Cerebellar cortex (tissue), 1 donor: Measurements from ENCODE around the gene PDE6C.
"Not testable (repeated sequence)": the region's sequence is repeated elsewhere in the genome, so short reads cannot be mapped to it uniquely, and the experiment has no call there.

ENCODE experiments used
- DNase-seq: peaks from one replicate; pipeline ENCODE4 v3.0.0-alpha.2; 2015; ENCODE audit warnings: low spot score

PDE6C gene

DNA sequence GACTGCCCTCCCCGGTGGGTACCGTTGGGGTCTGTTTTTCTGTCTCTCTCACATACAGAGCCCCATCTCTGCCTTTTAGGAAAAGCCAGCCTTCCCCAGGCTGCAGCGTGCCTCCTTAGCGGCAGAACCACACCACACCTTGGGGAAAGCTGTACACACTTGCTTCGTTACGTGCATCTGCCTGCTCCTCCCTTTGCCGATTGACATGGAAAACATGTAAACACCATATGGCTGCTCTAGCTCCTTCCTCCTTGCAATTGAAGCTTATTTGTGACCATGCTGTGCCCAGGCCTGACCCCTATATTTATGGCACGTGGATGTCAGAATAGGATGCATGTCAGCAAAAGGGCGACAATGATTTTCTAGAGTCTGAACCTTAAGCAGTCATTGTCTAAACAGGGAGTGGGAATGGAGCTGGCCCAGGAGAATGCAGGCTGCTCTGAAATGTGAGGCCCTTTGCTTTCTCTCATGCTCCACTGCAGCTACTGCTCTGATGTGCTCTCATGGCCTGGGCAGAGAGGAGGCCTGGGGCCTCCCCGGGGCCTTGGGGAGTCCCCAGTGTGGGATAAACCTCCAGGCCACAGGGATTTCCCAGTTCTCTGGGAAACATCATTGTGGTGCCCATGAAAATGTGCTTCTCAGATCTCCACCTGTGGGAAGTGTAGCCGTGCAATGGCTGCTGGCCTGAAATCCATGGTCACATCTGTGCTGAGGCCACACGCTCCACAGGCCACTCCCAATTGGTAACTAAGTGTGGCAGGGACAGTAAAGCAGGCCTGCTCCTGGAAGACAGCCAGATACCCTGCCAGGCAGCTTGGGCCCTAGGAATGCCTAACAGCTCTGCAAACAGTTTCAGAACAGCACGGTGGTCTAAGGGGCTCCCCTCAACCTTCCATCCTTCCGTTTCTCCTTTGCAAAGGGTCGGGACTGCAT lies 18.6 kb downstream of the PDE6C start:
- peak; percentile 19 for DNase-seq

DNA sequence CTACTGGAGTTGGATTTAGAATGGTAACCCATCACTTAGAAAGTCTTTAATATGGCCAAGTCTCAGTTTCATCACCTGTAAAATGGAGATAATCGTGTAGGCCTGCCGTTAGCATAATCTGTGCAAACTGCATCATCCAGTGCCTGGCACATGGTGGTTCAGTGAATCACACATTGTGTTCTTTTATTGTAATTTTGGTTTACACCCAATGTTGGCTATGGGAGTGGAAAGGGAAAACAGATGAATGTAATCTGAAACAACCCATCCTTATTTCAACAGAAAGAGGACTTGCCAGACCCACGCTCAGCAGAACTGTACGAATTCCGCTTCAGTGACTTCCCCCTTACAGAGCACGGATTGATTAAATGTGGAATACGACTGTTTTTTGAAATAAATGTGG lies 27.5 kb downstream of the PDE6C start:
- no peak for DNase-seq

DNA sequence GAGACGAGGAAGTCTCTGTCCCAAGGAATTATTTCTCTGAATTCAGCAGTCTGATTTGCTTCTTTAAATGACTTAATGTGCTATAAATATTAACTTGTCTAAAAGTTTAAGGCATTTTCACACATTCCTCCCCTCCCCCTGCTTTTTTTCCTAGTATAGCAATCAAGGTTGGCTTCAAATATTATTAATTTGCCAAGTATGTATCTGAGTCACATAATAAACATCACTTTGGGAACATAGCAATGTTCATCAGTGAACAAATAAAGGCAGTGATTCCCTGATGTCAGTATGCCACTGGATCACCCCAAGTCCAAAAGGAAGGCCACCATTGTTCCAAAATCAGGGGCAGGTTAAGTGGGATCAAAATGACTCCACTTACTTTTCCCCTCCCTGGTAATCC lies 40.5 kb downstream of the PDE6C start:
- DNase-seq, result no peak

- DNase-seq, result no peak
Observed at GRCh38 chr10:93654201-93654600, 41.9 kb downstream of the PDE6C start.

GRCh38 chr10:93656155-93656554 lies 43.8 kb downstream of the PDE6C start:
- DNase-seq, result no peak

DNA sequence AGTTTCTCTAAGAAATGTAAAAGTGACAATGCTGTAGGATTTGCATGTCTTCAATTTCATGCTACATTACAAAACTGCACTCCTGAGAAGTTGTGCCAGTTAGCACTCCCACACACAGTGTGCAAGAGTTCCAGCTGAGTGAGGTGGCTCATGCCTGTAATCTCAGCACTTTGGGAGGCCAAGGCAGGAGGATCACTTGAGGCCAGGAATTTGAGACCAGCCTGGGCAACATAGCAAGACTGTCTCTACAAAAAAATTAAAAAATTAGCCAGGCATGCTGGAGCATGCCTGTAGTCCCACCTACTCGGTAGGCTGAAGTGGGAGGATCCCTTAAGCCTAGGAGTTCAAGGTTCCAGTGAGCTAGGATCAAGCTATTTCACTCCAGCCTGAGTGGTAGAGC lies 45.4 kb downstream of the PDE6C start:
- DNase-seq, result no peak

DNA sequence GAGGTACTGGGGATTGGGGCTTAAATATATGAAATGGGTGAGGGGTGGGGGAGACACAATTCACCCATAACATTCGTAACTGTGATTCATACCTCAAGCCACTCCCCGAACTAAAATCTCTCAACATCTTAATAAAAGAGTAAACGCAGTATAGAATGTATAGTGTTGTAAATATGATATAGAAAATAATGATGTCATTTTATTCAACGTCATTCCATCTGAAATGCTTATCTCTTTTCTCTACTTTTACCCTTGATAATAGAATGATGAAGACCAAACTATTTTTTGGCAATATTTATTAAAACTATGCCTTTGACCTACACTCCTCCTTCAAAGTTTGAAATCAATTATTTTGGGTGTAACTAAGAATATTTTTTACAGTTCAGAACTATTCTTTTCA lies 53.7 kb downstream of the PDE6C start:
- no peak for DNase-seq

DNA sequence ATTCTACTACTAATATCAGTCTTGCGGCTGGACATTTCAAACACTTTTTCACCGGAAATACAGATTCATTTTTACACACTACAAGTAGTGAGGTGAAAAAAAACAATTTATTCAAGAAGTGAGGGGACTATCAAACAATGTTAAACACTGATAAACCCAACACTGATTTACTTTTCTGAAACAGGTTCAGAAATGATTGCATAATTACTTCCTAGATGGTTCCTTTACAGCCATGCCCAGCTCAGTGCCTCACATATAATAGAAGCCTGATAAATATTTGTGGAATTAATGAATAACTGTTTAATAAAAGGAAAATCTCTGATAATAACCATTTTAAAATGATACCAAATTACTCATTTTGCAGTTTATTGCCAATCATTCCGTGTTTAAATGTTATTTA lies 55.5 kb downstream of the PDE6C start:
- DNase-seq, result no peak

- DNase-seq, result no peak
Observed at GRCh38 chr10:93670372-93670771, 58.0 kb downstream of the PDE6C start.

GRCh38 chr10:93671042-93671441 lies 58.7 kb downstream of the PDE6C start:
- no peak for DNase-seq

- no peak for DNase-seq
Observed at GRCh38 chr10:93672022-93672678, 59.8 kb downstream of the PDE6C start.

DNA sequence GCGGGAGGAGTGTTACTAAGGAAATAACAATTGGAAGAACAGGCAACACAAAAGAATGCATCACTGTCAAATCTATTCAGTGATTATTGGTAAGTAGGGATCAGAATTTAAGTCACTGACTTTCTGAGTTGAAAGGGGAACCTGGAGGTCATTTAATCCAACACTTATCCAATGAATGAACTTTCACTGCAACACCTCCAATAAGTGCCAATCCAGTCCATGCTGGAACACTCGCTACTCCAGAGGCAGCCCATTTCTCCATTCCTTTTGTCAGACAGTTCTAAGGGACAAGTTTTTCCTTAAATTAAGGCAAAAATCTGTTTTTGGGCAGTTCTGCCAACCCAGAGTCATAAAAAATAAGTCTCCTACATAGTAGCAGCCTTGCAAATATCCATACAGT lies 60.6 kb downstream of the PDE6C start:
- no peak for DNase-seq

- no peak for DNase-seq
Observed at GRCh38 chr10:93673791-93674190, 61.5 kb downstream of the PDE6C start.

- DNase-seq, result no peak
Observed at GRCh38 chr10:93678386-93678785, 66.0 kb downstream of the PDE6C start.

DNA sequence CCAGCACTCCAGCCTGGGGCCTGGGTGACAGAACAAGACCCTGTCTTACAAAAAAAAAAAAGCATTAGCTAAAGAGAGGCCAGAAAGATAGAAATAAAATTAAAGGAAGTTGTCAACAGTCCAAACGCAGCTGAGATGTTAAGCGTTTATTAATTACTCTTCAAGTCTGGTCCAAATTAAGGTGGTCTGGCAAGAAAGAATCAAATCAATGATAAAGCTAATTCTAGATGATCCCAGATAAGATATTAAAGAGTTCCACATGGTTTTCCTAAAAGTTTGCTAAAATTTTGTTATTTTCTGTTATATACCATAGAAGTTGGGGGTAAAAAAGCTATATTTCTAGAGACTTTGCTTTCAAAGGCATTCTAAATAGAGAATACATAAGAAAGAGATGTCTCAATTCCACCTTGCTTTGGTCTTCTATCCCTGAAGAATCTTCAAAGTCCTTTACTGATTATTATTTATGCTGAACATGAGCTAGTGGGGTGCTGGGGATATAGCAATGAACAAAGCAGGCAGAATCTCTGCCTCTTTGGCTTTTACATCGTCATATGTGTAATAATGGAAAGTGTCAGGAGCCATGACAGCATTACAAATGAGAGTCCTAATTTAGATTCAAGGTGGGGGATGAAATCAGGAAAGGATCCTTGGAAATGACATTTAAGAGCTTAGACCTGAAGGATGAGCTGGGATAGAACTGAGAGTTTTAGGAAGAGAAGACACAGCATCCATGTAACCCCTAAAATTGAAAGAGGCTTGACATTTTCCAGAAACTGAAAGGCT lies 66.7 kb downstream of the PDE6C start:
- no peak for DNase-seq

DNA sequence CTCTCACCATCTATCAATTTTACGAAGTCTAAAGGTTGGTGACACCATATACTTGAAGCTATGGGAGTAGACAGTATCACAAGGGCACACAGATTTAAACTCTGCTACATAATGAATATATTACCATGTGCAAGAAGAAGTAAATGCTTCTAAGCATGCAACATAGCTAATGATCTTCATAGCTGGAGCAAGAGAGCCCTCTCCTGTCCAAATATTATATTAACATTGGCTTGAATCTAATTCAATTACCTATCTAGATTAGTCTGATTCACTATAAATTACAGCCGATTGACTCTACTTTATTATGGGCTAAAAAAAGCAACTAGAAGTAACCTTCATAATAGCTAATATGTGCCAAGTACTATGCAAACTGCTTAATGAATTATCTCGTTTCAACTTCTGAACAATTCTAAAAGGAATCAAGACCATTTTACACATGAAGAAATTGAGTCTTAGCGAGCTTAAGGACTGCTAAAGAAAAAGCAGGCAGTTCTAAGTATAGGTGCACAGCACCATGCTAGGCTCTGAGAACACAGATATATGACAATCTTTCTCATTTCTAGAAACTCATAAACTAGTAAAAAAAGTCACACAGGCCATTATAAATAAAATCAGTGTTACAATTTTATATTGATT lies 68.2 kb downstream of the PDE6C start:
- DNase-seq, result peak; percentile 62

DNA sequence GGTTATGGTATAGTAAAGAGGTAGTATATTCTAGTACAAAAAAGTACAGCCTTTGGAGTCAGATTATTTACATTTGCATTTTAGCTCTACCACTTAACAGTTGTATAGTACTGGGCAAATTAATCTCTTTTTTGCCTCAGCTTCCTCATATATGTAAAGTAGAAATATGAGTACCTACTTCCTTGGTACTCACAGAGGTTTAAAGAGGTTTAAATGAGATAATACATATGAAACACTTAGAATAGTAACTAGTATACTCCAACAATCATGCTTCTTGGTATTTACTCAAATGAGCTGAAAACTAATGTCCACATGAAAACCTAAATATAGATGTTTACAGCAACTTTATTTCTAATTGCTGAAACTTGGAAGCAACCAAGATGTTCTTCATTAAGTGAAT lies 75.4 kb downstream of the PDE6C start:
- no peak for DNase-seq

GRCh38 chr10:93695740-93696139 lies 83.4 kb downstream of the PDE6C start:
- DNase-seq, result peak; percentile 11

DNA sequence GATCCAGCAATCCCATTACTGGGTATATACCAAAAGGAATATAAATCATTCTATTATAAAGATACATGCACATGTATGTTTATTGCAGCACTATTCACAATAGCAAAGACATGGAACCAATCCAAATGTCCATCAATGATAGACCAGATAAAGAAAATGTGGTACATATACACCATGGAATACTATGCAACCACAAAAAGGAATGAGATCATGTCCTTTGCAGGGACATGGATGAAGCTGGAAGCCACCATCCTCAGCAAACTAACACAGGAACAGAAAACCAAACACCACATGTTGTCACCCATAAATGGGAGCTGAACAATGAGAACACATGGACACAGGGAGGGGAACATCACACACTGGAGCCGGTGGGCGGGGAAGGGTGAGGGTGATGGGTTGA lies 84.2 kb downstream of the PDE6C start:
- not testable (repeated sequence) for DNase-seq

GRCh38 chr10:93697207-93697606 lies 84.9 kb downstream of the PDE6C start:
- DNase-seq, result no peak

DNA sequence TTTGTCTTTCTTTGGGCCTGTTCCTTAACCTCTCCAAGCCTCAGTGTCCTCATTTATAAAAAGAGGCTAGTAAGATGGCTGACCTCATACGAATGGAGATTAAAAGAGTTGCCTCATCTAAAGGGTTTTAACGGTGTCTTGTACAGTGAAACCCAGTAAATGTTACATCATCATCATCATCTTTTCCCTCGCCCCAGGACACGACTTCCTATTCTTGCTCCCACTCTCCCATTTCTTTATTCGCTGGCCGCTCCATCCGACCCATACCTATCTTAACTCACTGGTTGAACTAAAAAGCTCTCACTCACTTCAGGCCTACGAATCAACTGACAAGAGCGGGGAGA lies 89.5 kb downstream of the PDE6C start:
- peak; percentile 55 for DNase-seq
